HCT116 (cell line): ENCODE results near the gene AOPEP.

Experiments used
- CTCF ChIP-seq, 3 experiments: fragments of 200-600 bp in 1 of 3; sonication (generic) in 1 of 3; IDR thresholded peaks in 2 of 3; conservative IDR thresholded peaks in 1 of 3; 2 replicates each; pipeline ENCODE4 v1.5.1; 2012 to 2017; ENCODE audit warnings: low read depth in 2 of 3, low read length in 2 of 3, antibody characterized with exemption in 1 of 3, borderline replicate concordance in 1 of 3, control low read depth in 1 of 3, mild to moderate bottlenecking in 1 of 3, mixed read lengths in 1 of 3, mixed run types in 1 of 3, moderate library complexity in 1 of 3; ENCODE audit not compliant: insufficient read depth in 1 of 3
- EZH2 ChIP-seq: fragments of 200-600 bp; sonication (generic); IDR thresholded peaks from 2 replicates; pipeline ENCODE4 v1.6.1; 2017; ENCODE audit warnings: antibody characterized with exemption, mixed run types
- EZH2phosphoT487 ChIP-seq: fragments of 200-600 bp; IDR thresholded peaks from 2 replicates; pipeline ENCODE4 v1.6.1; 2018; ENCODE audit warnings: antibody characterized with exemption, borderline replicate concordance
- RAD21 ChIP-seq: IDR thresholded peaks from 2 replicates; pipeline ENCODE4 v1.6.1; 2012; ENCODE audit warnings: low read depth, mild to moderate bottlenecking

DNA sequence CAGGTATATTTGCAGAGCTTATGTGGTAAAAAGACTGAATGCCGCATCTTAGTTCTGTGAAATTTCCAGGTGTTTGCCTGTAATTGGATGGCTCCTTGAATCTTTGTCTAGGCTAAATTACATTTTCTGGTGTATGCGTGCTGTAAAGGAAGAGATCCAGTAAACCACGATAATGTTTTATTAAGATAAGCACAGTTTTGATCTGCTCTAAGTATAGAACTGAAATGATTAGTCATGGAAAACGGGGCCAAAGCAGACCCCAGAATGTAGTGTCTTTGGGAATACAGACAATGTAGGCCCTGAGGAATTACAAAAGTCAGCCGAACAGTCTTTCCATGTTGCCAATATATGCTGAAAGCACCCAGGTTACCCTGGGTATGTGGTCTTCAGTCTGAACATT, 333.7 kb downstream of the AOPEP start:
- TF ChIP-seq CTCF (IDR thresholded peaks at IDR 0.05 in 2 of 3, conservative IDR thresholded peaks at IDR 0.05 in 1 of 3; ENCODE audit: borderline replicate concordance in 1 of 3, insufficient read depth in 1 of 3, low read depth in 2 of 3, low read length in 2 of 3) = no peak
- TF ChIP-seq RAD21 = no peak
- no peak for TF ChIP-seq EZH2phosphoT487
- no peak for TF ChIP-seq EZH2
